OCI-LY1 (cell line): ENCODE results near the gene CNTNAP5.

Source experiments
- EZH2 ChIP-seq: fragments of 200-600 bp; sonication (generic), shearing (Covaris generic); IDR thresholded peaks from 2 replicates; pipeline ENCODE4 v1.8.0; 2017; ENCODE audit warnings: borderline replicate concordance, mixed run types, mild to moderate bottlenecking, antibody characterized with exemption, low read length, moderate library complexity, mixed read lengths
- TF ChIP-seq, protein P1 (sequence below): fragments of 200-600 bp; sonication (generic), shearing (Covaris generic); IDR thresholded peaks from 2 replicates; pipeline ENCODE4 v1.5.1; 2017; ENCODE audit warnings: mild to moderate bottlenecking, antibody characterized with exemption, low read length, moderate library complexity, mixed read lengths

DNA sequence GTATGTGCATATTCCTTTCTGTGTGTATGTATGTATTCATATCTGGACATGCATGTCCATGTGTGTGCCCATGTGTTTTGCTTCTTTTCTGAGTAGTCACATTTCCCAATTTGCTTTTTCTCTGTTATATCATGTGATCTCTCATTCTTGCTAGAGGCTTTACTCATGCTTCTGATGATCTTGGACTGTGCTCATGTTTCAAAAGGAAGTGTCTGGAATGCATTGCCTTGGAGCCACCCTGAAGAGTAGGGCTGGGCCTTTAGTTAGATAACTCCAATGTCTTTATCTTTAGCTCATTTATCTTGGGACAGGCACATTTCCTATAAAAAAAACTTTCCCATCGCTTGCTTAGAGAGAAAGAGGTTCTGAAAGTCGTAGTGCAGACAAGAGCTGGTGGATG lies 859.2 kb downstream of the CNTNAP5 start:
- TF ChIP-seq, protein P1, sequence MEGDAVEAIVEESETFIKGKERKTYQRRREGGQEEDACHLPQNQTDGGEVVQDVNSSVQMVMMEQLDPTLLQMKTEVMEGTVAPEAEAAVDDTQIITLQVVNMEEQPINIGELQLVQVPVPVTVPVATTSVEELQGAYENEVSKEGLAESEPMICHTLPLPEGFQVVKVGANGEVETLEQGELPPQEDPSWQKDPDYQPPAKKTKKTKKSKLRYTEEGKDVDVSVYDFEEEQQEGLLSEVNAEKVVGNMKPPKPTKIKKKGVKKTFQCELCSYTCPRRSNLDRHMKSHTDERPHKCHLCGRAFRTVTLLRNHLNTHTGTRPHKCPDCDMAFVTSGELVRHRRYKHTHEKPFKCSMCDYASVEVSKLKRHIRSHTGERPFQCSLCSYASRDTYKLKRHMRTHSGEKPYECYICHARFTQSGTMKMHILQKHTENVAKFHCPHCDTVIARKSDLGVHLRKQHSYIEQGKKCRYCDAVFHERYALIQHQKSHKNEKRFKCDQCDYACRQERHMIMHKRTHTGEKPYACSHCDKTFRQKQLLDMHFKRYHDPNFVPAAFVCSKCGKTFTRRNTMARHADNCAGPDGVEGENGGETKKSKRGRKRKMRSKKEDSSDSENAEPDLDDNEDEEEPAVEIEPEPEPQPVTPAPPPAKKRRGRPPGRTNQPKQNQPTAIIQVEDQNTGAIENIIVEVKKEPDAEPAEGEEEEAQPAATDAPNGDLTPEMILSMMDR, result no peak
- no peak for TF ChIP-seq EZH2
